ENCODE measurements around the gene S100PBP. TPM values are rescaled to one million over a fixed set of nuclear protein-coding genes. Genes with fewer than 3 reads are reported as not detected.

The S100PBP gene
- total and polyA plus RNA-seq, 2 of the 4 experiments (the other 2 are of a cell fraction) = 13.9 to 20.3 TPM

- intact Hi-C loops (cut with micrococcal nuclease) (no loop called here), dilution Hi-C loops (cut with HindIII; ENCODE audit: low sequenced_read_pairs, unreplicated experiment) (no loop called here), in situ Hi-C loops (cut with MboI; ENCODE audit: low sequenced_read_pairs) (no loop called here)
- Histone ChIP-seq H3K4me2 (ENCODE audit: low read depth, low read length) (no peak overlapping the region), H2BK20ac (ENCODE audit: low read depth, low read length) (no peak overlapping the region), H2AK5ac (ENCODE audit: low read depth, low read length) (no peak overlapping the region), H3K9me1 (ENCODE audit: insufficient read depth, low read length) (0 out of 2 replicates have a peak, but pooled peaks cover 3% of the 10 kb centered on the region), H4K20me1 (ENCODE audit: insufficient read depth, low read length) (0 out of 2 replicates have a peak, but pooled peaks cover 4% of the 10 kb centered on the region), H3K79me1 (ENCODE audit: low read depth in 1 of 2, low read length in 2 of 2) (no peaks in the 10 kb centered on the region), H3K27me3 (ENCODE audit: control insufficient read depth, insufficient read depth, low read length) (peaks cover 22% of the 10 kb centered on the region), H2AFZ (replicated peaks; ENCODE audit: low read length, poor library complexity) (peak overlapping the region; percentile 11), H3K23ac (ENCODE audit: low read depth, low read length) (no peak overlapping the region), H4K5ac (ENCODE audit: low read depth, low read length) (no peak overlapping the region), H3K4ac (ENCODE audit: low read depth, low read length) (no peak overlapping the region), H3K4me3 (ENCODE audit: insufficient read depth, low read depth, low read length) (no peak overlapping the region), H3K14ac (replicated peaks; ENCODE audit: low read depth, low read length) (no peak overlapping the region), H3K4me1 (ENCODE audit: control insufficient read depth, insufficient read depth, low read length) (no peaks in the 10 kb centered on the region), H4K91ac (ENCODE audit: insufficient read depth, low read depth, low read length) (no peak overlapping the region), H3K9ac (ENCODE audit: low read depth, low read length) (no peak overlapping the region), H3K9me3 (ENCODE audit: control insufficient read depth, insufficient read depth, low read length) (no peaks in the 10 kb centered on the region), H4K8ac (ENCODE audit: low read depth in 2 of 2, low read length in 2 of 2) (no peak overlapping the region), H2BK5ac (ENCODE audit: low read depth, low read length, poor library complexity, severe bottlenecking) (no peak overlapping the region), H2BK120ac (ENCODE audit: low read depth, low read length) (no peak overlapping the region), H3K18ac (ENCODE audit: low read depth, low read length) (no peak overlapping the region), H2AK9ac (replicated peaks; ENCODE audit: low read depth, low read length, poor library complexity) (no peak overlapping the region), H3K36me3 (ENCODE audit: control insufficient read depth, insufficient read depth, low read length) (no peaks in the 10 kb centered on the region), H3K56ac (ENCODE audit: extremely low read depth, insufficient read depth, low read length) (no peak overlapping the region), H3K27ac (ENCODE audit: insufficient read depth, low read length) (no peak overlapping the region), H2BK15ac (ENCODE audit: low read depth, low read length) (no peak overlapping the region)
- no peak for ATAC-seq (ENCODE audit: low read depth)
- CTCF ChIA-PET = interaction anchor here (0.7 to 1.3 kb wide), 2 partner anchors 15 to 209 kb away, joined by 3 to 5 read pairs; no protein-coding TSS in a partner anchor
- BruUV-seq (replicated peaks) = no TSS peak
- no peak for DNase-seq
- POLR2A ChIA-PET (ENCODE audit: unreplicated experiment) = no interaction called here
- WGBS, 2 experiments (ENCODE audit: extremely low coverage in 2 of 2, insufficient read length in 1 of 2) = 37% methylated on average over 8 of the region's 13 CpGs; no CpG with 5 or more reads in 1 of the 2 experiments
- TF ChIP-seq MAZ (IDR thresholded peaks at IDR 0.05; ENCODE audit: borderline replicate concordance, low read depth, low read length) = no peak
- TF ChIP-seq SMC3 (IDR thresholded peaks at IDR 0.05; ENCODE audit: low read depth, low read length) = no peak
- no peak for TF ChIP-seq MAFK (IDR thresholded peaks at IDR 0.05; ENCODE audit: low read depth, low read length)
- no peak for TF ChIP-seq CEBPB (IDR thresholded peaks at IDR 0.05; ENCODE audit: low read depth, low read length)
- no peak for TF ChIP-seq CTCF (conservative IDR thresholded peaks at IDR 0.05; ENCODE audit: low read depth, low read length)
- no peak for TF ChIP-seq RFX5 (IDR thresholded peaks at IDR 0.05; ENCODE audit: low read depth, low read length)
- no peak for TF ChIP-seq ELK1 (IDR thresholded peaks at IDR 0.05; ENCODE audit: borderline replicate concordance, low read depth, low read length)
- TF ChIP-seq RCOR1 (IDR thresholded peaks at IDR 0.05; ENCODE audit: insufficient replicate concordance, low read length) = no peak
- no peak for TF ChIP-seq CHD1 (IDR thresholded peaks at IDR 0.05; ENCODE audit: low read depth, low read length)
- TF ChIP-seq USF2 (IDR thresholded peaks at IDR 0.05; ENCODE audit: low read depth, low read length) = no peak
- no peak for TF ChIP-seq MXI1 (IDR thresholded peaks at IDR 0.05; ENCODE audit: borderline replicate concordance, low read depth, low read length)
- TF ChIP-seq BHLHE40 (IDR thresholded peaks at IDR 0.05; ENCODE audit: low read depth, low read length) = no peak
- no peak for TF ChIP-seq RAD21 (IDR thresholded peaks at IDR 0.05; ENCODE audit: low read length)
- TF ChIP-seq NFE2L2 (IDR thresholded peaks at IDR 0.05; ENCODE audit: low read depth, low read length) = no peak
Measured at GRCh38 chr1:32877211-32878110, 60.0 kb downstream of the S100PBP start.
